Measurements from ENCODE around the gene DGKG.

Gene DGKG

DNA sequence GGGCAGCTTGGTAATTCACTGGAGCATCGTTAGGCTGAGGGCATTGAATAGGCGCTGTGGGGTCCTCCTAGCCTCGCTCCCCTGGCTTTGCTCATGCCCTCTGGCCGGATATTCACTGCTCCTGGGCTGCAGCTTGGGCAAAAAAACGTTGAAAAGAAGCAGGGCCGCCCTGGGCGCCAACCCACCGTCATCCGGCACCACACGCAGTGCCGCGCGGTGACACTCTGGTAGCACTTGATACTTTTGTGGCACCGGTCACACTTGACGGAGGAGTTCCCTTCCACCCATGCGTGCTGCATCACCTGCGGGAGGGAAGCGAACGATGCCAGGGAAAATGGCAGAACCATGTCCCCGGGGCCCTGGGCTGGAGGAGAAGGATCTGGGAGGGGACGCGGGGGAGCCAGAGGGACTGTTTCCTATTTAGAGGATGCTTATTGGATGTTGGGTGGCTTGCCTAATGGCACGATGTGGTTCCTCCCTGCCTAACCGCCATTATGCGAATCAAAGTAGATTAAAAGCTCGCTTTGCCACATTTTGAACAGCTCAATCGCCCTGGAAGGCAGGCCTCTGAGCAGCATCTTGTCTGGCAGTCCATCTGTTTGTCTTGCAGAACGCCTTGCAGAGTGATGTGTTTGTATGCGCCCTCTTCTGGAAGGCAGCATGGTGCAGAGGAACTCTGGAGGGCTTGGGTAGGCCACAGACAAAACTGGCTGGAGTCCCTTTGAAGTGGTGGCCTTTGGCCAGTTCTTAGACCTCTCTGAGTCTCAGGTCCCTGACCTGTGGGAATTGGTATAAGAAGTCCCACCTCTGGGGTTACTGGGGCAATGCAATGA, 93.2 kb downstream of the DGKG start:
- DNase-seq, result no peak

DNA sequence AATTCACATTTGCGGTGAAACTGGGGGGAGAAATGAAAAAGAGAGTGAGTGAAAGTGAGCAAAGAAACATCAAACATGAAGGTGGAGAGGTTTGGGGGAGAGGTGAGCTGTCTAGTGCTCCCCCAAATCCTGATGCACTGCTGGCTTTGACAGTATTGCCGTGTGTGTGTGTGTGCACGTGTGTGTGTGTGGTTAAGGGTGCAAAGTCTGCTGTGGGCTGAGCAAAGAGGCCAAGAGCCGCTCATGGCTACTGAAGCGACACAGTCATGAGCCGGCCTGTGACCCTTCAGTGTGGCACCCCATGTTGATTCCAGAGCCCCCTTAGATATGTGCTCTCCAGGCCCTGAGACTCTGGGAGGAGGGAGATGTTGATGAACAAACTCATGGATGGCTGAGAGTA, 94.3 kb downstream of the DGKG start:
- DNase-seq, result no peak

DNA sequence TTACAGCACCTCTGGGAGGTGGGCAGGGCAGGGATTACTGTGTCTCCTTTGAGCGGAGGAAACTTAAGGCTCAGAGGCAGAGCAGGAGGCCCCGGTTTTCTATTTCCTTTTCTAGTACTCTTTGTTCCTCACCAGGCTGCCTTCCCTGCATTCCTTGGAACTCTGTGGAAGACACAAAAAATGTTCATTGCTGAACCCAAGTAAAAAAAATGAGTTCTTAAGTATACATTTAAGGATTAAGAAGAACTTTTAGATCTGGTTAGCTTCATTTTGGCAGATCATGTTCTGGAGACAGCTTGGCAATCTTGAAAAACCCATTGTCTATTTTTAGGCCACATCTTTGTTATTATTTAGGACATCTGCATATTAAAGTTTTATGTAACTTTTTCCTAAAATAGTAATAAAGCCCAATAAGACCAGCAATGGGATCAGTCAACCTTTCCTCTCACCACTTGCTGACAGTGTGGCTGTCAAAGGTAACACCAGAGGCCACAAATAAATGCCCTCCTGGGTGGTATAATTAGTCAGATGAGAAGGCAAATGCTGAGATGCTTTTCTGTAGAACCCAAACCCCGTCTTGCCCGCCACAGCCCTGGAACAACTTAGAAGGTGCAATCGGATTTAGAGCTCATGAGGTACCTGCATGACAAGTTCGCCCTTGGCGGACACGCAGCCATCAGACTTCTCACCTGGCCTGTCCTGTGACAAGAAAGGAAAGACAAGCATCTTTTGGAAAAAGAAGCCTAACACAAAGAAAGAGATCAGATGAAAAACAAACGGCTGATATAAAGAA, 97.2 kb downstream of the DGKG start:
- DNase-seq, result no peak

DNA sequence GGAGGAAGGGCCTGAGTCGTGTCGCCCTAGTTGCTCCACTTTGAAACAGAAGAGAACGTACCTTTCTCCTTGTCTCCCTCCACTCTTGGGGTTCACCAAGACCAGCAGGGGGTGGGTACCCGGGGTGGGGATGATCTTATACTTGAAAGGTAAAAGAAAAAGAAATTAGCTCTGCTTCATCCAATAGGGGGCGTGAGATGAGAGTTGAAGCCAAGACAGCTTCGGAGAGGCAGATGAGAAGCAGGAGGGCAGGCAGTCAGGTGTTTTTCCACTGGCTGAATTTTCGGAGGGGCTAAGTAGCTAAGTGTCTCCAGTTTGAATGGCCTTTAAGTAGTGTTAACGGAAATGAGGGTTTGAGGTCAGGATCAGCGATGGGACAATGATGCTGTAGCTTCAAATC, 100.4 kb downstream of the DGKG start:
- DNase-seq, result no peak

DNA sequence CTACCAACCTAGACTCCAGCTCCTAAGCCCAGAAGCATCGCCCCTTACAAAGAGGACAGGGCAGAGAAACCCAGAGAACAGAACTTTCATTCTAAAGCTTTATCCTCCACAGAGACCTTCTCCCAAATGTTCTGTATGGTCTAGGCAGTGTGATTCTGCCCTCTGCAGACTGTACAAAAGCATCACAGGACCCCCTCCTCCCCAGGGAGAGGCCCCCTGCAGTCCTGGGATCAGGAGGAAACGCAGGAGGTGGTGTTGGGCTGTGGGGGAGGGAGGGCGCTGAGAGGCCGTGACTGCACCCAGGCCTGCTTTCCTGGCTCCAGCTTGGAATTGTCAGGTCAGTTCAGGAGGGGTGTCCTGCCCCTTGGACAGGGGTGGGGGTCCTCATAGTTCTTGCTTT, 101.3 kb downstream of the DGKG start:
- DNase-seq, result no peak

DNA sequence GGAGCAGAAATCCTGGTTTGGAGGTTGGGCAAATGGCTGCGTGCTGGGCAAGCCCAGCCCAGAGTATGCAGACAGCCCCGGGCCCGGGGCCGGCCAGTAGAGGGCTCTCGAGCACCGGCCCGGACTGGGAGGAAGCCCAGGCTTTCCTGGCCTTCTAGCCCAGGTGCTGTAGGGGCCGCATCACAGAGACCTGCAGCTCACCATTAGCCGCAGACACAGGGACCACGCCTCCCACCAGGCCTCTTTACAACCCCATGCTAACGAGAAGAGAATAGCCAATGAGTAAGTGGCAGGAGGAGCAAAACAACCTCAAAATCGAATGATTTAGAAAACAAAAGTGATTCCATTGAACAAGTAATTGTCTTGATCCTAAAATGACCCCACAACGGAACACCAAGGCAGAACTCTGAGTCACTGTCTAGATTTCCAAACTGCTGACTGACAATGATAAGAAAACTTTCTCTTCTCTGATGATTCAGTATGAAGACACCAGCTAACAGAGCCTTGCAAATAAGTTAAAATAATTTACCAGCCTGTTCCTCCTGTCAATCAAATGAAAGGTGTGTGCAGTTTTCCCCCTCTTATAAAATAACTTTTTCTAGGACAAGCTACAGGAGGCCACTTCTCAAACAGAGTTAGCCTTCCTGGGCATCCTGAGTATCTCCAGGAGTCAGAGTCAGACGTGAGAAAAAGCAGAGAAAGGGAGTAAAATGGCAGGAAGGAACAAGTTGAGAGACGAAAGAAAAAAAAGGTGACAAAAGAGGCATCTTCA, 102.2 kb downstream of the DGKG start:
- peak; percentile 71 to 72 for DNase-seq

DNA sequence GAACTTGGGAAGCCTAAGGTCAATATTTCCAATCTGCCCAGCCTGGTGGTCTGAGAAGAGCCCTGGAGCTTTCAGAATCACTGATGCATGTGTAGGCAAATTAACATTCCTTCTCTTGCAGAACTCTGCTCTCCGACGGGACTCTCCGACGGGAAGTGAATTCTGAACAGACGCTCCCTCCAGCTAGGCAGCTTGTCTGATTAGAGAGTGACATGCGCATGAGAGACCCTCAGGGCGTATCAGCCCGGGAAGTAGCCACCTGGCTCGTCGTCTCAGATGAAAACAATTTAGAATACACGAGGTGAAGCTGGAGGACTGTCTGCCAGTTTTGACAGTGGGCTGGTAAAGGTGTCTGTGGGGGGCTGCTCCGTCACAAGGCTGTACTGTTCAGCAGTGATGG, 103.1 kb downstream of the DGKG start:
- DNase-seq, result no peak

DNA sequence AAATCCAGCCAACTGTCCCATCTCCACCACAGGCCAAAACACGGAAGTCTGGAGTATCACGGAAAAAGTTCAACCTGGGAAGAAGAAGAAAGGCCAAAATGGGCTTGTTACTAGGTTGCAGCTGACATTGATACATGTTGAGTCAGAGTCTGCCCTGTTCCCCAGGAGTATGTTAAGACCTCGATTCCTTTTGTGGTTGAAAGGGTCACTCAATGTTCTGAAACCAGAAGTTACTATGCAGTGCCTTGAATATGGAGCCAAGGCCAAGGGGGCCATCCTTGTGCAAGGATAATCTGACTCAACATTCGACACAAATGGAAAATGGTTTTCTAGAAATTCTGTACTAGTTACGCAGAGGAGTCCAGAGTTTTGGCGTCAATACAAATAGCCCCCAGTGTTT, 104.2 kb downstream of the DGKG start:
- DNase-seq, result no peak

DNA sequence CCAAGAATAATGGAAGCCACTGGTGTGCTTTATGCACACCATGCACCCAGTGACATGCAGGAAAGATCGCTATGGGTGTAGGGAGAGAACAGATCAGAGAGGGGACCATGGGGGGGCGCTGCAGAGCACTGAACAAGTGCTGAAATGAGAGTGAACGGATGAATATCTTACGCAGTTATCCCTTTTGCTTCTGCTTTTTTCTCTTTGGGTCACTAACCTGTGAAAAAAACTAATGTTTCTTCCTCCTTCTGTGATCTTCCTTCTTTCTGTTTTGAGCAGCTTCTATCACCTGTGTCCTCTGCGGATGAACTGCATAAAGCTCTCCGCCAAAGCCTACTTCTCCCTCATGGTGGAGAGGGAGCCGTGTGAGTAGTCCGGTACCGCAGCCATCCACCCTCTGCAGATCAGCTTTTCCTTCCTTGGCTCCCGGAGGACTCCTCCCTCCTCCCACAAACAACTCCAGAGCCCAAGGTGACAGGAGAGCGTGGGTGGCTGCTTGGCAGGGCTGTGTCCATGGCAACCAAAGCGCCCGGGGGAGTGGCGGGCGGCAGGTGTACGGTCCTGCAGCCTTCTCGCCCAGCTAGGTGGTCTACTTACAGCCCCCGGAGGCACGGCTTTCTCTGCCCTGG, 106.2 kb downstream of the DGKG start:
- peak in 1 of 2 donors; percentile 52 for DNase-seq

DNA sequence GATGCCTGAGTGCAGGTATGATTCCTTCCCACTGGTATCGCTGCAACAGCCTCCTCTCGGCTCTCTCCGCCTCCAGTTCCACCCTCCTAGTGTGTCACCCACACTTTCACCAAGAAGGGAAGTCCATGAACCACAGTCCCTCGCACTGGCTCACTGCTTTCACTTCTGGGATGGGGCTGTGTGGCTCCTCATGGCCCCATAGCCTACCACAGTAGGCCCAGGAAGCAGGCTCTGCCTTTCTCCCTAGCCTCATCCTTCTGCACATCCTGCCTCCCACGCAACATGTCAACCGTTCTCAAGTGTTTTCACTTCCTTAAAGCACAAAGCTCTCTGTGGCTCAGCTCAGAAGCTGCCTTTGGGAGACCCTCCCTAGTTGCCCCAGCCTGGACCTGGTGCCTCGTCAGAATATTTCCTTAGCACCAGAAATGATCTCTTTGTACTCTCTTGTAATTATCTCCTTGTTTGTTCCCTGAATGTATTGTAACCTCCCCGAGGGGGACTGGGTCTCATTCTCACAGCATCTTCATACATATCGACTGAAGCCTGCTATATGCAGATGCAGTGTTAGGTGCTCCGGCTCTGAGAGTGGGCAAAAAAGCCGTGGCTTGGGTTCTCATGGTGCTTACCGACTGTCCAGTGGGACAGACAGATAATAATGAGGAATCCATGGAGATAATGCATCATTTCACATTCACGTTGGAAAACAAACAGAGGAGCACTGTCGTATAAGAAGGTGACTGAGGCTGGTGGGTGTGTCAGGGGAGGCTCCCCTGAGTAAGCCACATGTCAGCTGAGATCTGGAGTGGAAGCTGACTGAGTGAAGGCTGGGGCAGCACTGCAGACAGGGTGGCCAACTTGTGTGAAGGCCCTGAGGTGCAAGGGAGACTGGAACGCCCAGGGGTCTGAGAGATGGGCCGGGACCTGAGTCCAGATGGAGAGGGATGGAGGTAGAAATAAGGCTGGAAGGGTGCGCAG, 107.1 kb downstream of the DGKG start:
- DNase-seq, result peak in 1 of 2 donors; percentile 48

DNA sequence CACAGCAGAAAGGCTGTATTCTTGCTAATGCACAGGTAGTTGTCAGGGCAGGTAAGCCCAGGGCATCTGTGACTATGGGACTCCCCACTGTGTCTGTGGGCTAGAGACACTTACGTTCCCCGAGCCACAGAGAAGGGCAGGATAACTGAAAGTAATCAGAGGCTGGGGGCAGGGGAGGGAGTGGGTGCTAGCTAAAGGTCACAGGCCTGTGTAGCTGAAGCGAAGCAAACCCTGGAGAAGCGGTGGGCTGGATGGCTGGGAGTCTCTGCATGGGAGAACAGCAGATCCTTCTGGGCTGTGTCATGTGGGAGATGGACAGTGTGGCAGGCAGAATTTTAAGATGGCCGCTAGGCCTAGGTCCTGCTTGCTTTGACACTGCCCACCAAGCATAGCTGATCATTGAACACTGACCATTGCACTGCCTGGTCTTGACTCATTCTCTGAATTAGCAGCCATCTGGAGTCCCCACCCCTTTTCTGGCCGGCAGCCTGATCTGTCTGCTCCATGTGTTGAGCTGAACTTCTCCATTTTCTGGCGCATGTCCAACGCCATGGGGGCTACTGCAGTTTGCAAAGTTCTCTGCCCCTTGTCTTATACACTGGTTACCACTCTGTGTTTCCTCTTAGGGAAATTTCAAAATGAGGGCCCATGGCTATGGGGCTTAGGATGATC, 110.0 kb downstream of the DGKG start:
- no peak for DNase-seq

DNA sequence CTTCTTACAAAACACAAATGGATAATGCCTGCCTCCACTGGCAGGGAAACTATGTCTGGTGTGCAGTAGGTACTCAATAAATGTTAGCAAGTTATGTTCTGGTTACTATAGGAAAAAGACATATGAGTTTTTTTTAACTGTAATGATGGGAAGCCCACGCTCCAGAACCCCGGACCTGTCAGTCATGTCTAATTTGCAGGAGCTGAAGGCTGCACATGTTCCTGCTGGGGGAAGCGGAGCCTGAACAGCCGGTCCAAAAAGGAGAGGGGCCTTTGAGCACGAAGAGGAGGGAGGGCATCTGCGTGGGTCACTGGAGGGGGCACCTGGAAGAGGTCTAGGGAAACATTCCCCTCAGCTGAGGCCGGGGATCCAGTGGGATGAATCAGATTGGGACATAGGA, 113.2 kb downstream of the DGKG start:
- no peak for DNase-seq

DNA sequence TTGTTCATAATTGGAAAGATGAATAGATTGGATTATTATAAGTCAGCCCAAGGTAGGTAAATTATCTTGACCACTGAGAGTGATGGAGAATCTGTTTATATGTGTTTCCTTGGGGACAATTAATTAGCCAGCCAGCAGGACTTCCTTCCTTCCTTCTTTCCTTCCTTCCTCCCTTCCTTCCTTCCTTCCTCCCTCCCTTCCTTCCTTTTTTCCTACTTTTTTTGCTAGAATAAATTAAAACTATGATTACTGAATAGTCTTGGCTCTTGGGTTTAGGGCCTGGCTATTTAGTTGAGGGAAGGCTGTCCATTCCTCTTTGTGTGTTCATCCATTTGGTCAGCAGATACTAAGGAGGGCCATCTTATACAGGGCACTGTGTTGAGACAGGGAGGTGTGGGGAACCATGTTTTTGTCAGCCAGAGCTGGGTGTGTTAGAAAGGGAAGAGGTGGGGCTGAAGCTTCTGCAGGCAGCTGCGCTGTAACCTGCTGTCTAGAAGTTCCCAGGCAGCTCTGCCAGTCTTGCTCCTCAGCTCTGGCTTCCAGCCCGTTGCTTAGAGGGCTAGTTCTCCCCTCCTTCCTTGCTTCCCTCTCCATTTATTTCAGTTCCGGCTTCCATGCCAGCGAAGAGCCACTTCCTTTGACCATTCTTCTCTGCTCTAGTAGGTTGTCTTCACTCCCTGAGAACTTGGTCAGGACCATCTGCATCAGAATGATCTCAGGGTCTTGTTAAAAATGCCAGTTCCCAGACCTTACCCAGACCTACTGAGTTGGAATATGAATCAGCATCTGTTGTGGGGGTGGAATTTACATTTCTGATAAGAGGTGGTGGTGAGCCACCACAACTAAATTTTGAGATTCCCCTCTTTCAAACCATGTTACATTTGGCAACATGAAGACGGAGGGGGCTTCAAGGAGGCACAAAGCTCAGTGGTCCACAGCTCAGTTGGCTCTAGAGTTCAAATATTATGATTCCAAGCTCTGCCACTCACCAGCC, 113.9 kb downstream of the DGKG start:
- no peak for DNase-seq

DNA sequence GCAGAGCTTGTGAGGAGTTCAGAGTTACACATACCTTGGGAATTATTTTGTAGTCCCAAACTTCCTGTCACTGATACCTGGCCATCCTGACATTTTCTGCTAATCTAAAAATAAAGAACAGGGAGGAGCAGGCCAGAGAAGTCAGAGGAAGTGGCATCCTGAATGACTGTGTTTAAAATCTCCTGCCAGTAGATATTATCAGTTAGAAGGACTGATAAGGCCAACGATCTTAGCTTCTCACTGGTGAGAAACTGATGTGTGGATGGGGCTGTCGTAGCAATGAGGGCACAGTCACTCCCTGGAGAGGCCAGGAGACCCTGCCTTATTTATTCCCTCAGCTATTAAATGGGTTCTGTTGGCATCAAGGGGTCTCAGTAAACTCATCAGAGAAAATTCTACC, 115.1 kb downstream of the DGKG start:
- DNase-seq, result no peak

DNA sequence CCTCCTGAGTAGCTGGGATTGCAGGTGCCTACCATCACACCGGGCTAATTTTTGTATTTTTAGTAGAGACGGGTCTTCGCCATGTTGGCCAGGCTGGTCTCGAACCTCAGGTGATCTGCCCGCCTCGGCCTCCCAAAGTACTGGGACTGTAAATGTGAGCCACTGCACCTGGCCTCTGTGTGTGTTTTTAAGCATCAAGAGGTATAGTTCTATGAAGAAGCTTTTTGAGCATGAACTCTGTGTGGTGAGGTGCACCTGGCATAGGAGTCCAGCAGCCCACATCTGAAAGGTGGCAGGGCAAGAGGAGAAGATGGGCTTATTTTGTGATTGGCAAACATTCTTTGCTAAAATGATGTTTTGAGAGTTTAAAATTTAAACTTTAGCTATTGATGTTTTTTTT, 118.0 kb downstream of the DGKG start:
- DNase-seq, result no peak

DNA sequence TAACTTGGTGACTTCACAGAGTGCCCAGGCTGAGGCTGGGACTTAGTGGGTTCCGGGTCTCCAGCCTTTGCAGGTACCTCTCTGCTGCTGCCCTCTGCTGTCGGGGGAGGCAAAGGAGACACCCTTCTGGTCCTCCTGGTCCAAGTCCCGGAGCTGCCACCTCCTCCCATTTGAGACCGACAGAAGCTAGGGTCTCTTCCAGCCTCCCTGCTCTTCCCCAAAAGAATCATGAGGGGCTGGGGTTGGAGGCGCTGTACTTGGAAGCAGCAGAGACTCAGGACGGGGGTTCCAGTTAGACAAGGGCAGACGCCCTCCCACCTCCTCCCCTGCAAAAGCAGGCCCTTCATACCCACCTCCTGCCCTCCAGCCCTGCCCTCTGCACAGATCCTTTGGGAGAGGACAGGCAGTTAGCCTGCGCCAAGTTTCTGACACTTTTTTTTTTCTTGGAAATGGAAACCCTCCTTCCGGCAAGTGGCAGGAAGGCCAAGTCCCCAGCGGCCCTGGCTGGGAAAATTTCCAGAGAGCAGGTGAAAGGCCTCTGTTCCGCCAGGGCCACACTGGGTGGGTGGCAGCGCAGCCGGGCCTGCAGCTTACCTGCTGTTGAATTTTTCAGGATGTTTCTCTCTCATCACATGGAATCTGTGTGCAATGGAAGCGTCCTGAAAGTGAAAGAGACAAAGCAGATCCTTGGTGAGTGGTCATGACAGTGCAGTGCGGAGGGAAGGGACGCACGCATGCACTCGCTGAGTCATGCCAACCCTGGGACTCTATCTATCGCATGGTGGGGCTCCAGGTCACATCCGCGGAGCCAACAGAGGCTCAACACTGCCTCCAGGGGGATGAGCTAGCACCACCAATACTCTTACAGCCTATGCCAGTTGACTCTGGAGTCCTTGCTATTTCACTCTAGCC, 119.9 kb downstream of the DGKG start:
- DNase-seq, result peak; percentile 43

DNA sequence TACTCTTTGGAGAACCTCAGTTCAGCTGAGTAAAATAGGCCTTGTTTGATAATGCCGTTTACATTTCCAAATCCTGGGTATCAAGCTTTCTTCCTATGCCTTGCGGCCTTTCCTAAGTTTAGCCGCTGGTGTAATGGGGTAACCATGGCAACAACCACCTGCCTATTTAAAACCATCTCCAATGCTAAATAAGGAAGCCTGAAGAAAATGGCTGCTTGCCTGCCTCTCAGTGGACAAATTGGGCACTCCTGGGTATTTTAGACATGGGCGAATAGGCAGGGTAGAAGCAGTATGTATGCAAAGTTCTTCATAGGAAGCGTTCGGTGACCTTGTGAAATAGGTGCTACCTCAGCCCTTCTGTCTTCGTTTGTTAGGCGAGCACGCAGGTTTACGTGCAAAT, 122.7 kb downstream of the DGKG start:
- no peak for DNase-seq

DNA sequence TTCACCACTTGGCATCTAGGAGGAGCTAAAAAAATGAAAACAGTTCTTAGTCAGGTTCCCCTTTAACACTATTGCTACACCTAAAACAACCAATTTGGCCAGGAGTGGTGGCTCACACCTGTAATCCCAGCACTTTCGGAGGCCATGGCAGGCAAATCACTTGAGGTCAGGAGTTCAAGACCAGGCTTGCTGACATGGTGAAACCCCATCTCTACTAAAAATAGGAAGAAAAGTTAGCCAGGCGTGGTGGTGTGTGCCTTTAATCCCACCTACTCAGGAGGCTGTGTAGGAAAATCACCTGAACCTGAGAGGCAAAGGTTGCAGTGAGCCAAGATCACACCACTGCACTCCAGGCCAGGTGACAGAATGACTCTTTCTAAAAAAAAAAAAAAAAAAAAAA, 124.1 kb downstream of the DGKG start:
- no peak for DNase-seq
